ENCODE data around the gene USP33.

Gene USP33

GRCh38 chr1:77697441-77697840 lies 62.2 kb downstream of the USP33 start:
- Histone ChIP-seq H3K4me3 (ENCODE audit: low read depth, low read length) (no peak overlapping the region), H3K36me3 (replicated peaks) (peaks cover 7% of the 10 kb centered on the region), H3K27ac (no peak overlapping the region), H3K27me3 (replicated peaks) (no peaks in the 10 kb centered on the region)
- TF ChIP-seq CTCF (IDR thresholded peaks at IDR 0.05; ENCODE audit: low read depth, low read length, missing control alignments) = no peak
- no peak for DNase-seq
- in situ Hi-C loops (cut with HindIII; ENCODE audit: low pct_ligation_motif_present, low sequenced_read_pairs) = no loop called here

GRCh38 chr1:77688939-77689338 lies 70.7 kb downstream of the USP33 start:
- no peak overlapping the region for H3K27ac ChIP-seq
- in situ Hi-C loops (cut with HindIII; ENCODE audit: low pct_ligation_motif_present, low sequenced_read_pairs) = no loop called here

GRCh38 chr1:77687519-77687906 lies 72.1 kb downstream of the USP33 start:
- H3K27ac ChIP-seq = no peak overlapping the region

More at GRCh38 chr1:77688939-77689338, 70.7 kb downstream of the USP33 start:
- no peaks in the 10 kb centered on the region for H3K27me3 ChIP-seq (replicated peaks)
- TF ChIP-seq CTCF (IDR thresholded peaks at IDR 0.05; ENCODE audit: low read depth, low read length, missing control alignments) = no peak
- no peak for DNase-seq
- no peak overlapping the region for H3K4me3 ChIP-seq (ENCODE audit: low read depth, low read length)
- H3K36me3 ChIP-seq (replicated peaks) = peaks cover 2% of the 10 kb centered on the region

GRCh38 chr1:77686796-77687518 lies 72.7 kb downstream of the USP33 start:
- Histone ChIP-seq H3K27me3 (replicated peaks) (no peaks in the 10 kb centered on the region), H3K27ac (no peak overlapping the region), H3K36me3 (replicated peaks) (no peaks in the 10 kb centered on the region), H3K4me3 (ENCODE audit: low read depth, low read length) (no peak overlapping the region)
- no peak for TF ChIP-seq CTCF (IDR thresholded peaks at IDR 0.05; ENCODE audit: low read depth, low read length, missing control alignments)
- in situ Hi-C loops (cut with HindIII; ENCODE audit: low pct_ligation_motif_present, low sequenced_read_pairs) = no loop called here
- DNase-seq = no peak

More at GRCh38 chr1:77687519-77687906, 72.1 kb downstream of the USP33 start:
- TF ChIP-seq CTCF (IDR thresholded peaks at IDR 0.05; ENCODE audit: low read depth, low read length, missing control alignments) = peak; percentile 67
- Histone ChIP-seq H3K27me3 (replicated peaks) (no peaks in the 10 kb centered on the region), H3K4me3 (ENCODE audit: low read depth, low read length) (peak overlapping the region; percentile 34), H3K36me3 (replicated peaks) (no peaks in the 10 kb centered on the region)
- DNase-seq = peak; percentile 22
- in situ Hi-C loops (cut with HindIII; ENCODE audit: low pct_ligation_motif_present, low sequenced_read_pairs) = no loop called here

GRCh38 chr1:77683160-77684148 lies 76.2 kb downstream of the USP33 start:
- Histone ChIP-seq H3K27me3 (replicated peaks) (no peaks in the 10 kb centered on the region), H3K4me3 (ENCODE audit: low read depth, low read length) (peak overlapping the region; percentile 78), H3K36me3 (replicated peaks) (no peaks in the 10 kb centered on the region), H3K27ac (peak overlapping the region; percentile 87)
- peak; percentile 60 for TF ChIP-seq CTCF (IDR thresholded peaks at IDR 0.05; ENCODE audit: low read depth, low read length, missing control alignments)
- in situ Hi-C loops (cut with HindIII; ENCODE audit: low pct_ligation_motif_present, low sequenced_read_pairs) = no loop called here
- DNase-seq = peak; percentile 85
